Measurements from ENCODE around the gene CCHCR1.

- TF ChIP-seq POLR2AphosphoS5 (IDR thresholded peaks at IDR 0.05), result no peak
- TF ChIP-seq CTCF (IDR thresholded peaks at IDR 0.05; ENCODE audit: poor library complexity, severe bottlenecking), result no peak
- TF ChIP-seq EZH2 (IDR thresholded peaks at IDR 0.05; ENCODE audit: borderline replicate concordance, insufficient read depth, low read length, poor library complexity, severe bottlenecking), result no peak
- no peak for TF ChIP-seq SMC3 (conservative IDR thresholded peaks at IDR 0.05; ENCODE audit: poor library complexity)
- TF ChIP-seq REST (IDR thresholded peaks at IDR 0.05; ENCODE audit: borderline replicate concordance), result no peak
Measured at GRCh38 chr6:31125586-31126363, 31.8 kb downstream of the CCHCR1 start.
